SIG-M5 treated with dmso at 0.1 percent for 504 hours (cell line): Measurements from ENCODE around the gene FOXD1.
"Not testable (repeated sequence)": the region's sequence is repeated elsewhere in the genome, so short reads cannot be mapped to it uniquely, and the experiment has no call there.

ENCODE experiments used
- DNase-seq: peaks from one replicate; lab custom pipeline; 2025; ENCODE audit not compliant: unreplicated experiment; lab: John Stamatoyannopoulos, UW

FOXD1 gene

DNA sequence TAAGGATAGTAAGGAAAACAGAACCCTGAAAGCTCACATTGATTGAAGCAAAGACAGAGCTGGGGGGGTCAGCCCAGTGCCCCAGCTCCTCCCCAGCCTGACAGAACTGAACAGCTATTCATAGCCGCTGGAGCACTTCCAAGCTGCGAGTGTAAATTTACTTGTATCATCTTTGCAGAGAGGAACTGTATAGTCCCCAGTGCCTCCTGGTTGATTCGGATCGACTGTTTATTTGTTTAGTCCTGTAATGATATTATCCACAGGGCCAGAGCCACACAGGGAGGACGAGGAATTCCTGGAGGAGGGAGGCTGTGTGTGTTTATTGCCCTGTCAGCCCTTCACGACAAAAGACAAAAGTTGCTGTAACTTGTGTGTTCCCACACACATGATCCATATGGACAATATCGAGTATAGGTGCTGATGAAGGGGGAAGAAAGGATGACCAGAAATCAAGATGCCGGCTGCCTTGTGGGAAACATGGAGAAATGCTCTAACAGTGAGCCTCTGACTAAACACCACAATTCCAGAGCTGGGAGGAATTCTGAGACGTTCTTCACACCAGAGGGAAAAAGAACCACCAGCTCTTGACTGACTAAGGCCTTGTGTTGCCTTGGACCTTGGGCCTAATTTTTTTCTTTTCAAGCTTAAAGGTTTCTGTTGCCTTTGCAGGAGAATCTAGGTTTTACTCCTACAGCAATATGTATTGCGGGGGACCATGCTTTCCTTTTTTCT lies 31.1 kb downstream of the FOXD1 start:
- no peak for DNase-seq

DNA sequence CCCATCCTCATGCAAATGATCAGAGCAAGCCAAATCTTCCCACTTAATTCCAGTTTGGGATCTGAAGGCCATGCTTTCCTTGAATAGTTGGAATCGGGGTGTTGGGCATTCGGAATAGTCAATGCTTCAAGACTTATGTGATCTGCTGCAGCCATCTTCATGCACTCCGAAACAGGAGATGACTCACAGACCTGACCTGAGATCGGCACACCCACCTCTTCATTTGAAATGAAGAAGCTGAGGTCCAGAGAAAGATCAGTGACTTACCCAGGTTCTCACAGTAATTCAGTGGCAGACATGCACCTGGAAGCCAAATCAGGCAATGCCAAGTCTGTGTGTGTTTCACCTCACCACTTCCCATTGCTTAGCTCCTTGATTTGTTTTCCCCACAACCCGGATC lies 33.0 kb downstream of the FOXD1 start:
- no peak for DNase-seq

DNA sequence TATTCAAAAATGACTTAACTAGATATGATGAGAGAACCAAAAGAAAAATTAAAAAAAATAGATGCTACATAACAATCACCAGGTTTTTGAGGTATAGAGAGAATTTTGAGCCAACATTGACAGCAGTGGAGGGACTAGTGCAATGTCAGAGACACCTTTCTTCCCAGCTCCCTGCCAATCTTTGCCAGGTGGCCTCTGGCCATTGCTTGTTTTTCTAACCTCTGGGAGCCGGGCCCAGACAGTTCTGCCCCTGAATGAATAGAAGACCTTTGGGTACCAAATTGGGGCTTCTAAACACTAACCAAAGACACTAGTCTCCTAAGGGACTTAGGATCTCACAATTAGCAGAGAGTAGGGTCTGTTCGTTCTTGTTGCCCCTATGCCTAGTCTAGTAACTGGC lies 33.4 kb downstream of the FOXD1 start:
- no peak for DNase-seq

DNA sequence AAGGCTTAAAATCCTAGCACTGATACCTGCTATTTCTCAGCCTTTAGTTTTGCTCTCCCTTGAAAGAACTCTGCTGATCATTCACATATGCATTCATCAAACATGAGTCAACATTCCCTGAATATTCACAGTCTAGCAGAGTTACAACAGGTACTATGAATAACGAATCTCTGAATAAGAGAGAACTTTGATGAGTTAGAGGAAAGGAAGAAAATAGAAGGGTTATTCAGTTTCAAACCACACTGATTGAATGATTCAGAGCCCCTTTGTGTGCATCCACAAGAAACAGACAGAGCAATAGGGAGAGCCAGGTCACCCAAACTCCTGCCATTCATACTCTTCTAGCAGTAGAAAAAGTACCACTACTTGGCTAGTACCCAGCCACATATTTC lies 36.0 kb downstream of the FOXD1 start:
- DNase-seq = no peak

DNA sequence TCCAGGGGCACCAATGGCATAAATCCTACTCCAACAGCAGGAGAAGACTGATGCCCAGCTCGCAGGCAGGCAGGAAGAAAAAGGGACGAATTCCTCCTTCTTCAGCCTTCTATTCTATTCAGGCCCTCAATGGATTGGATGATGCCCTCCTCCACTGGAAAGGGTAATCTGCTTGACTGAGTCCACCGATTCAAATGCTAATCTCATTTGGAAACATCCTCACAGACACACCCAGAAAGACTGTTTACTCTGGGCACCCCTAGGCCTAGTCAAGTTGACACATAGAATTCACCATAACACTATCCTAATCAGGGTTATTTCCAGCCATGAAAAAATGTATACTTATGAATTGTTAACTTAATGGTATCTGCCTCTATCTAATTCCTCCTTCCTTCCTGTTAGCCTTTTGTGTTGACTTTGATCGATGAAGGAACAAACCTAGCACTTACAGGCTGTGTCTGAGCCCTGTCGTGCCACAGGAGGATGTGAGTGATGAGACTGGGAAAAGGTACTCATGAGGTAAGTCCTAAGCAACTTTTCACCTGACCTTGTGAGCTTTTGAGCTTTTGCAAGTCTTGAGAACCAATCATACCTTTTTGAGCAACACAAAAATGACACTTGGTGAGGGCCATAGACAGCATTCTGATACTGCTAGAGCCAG lies 36.5 kb downstream of the FOXD1 start:
- no peak for DNase-seq

DNA sequence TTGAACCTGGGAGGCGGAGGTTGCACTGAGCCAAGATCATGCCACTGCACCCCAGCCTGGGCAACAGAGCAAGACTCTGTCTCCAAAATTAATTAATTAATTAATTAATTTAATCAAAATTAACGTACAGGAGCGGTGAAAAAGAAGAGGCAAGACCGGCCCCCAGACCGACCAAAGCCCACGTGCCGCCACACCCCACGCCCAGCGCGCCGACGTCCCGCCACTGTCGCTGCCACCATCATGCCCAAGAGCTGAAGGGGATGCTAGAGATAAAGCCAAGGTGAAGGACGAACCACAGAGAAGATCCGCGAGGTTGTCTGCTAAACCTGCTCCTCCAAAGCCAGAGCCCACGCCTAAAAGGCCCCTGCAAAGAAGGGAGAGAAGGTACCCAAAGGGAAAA lies 38.6 kb downstream of the FOXD1 start:
- DNase-seq = not testable (repeated sequence)

DNA sequence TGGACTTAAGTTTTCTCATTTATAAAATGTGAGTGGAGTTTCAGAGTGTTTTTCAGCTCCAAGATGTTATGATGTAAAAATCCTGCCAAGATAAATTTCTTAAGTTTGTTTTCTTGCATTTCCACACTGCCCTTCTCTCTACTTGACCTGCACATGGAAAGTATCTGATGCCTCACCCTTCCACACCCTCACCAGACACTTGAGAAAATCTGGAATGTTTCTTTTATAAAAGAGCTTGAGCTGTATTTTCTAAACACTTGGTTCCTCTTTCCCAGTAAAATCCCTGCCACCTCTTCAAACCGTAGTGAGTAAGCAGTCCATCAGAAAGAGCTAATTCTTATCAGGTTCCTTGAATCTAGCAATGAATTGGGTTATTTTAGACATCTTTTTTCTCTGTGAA lies 42.9 kb downstream of the FOXD1 start:
- DNase-seq = no peak

DNA sequence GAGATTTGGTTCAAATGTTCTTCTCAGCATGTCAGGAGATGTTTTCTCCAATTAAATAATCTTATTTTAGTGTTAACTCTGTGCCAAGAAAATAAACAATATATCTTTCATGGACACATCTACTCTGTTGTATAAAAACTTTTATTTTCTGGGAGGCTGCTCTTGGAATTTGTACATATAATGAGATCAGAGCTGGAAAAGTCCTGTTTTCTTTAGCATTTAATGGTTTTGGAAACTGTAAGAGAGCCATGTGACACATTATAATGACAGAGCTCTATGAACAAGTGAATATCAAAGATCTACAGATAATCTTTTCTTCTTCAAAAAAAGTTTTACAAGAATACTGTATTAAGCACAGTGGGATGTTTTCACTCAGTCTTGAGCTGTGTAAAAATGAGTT lies 48.8 kb downstream of the FOXD1 start:
- DNase-seq = no peak
